ENCODE results near the gene SPNS2. TPM values are rescaled to one million over a fixed set of nuclear protein-coding genes. Genes with fewer than 3 reads are reported as not detected.
A peak's percentile ranks its signal among the peaks of the same experiment; 100 is the strongest.

The SPNS2 gene
- total RNA-seq, 1 experiment from 2014 or later, result 1.6 TPM

DNA sequence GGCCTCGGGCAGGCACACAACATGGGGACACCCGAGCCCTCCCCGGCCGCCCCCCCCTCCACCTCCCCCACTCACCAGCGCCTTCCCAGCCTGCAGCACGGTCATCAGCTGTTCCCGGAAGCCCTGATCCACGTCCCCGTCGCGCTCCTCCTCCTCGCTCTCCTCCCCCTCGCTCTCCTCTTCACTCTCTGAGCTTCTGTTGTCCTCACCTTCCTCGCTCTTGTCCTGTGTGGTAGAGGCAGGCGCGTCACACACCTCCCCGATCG is 46.2 kb downstream of the SPNS2 start:
- DNase-seq (ENCODE audit: low read depth, low spot score), result no peak
- Histone ChIP-seq H4K20me1 (ENCODE audit: insufficient read depth) (peaks cover 3% of the 10 kb centered on the region; the same call in 1 of the 2 replicates), H2AFZ (ENCODE audit: low read depth, low read length, poor library complexity, severe bottlenecking) (no peak overlapping the region), H3K79me2 (ENCODE audit: insufficient read depth, low read length) (peaks cover 41% of the 10 kb centered on the region), H3K4me3 (replicated peaks in 1 of 2; ENCODE audit: low read depth in 1 of 2, low read length in 2 of 2) (no peak overlapping the region), H3K4me2 (ENCODE audit: low read length) (no peak overlapping the region), H3K27ac (ENCODE audit: low read depth, low read length) (no peak overlapping the region), H3K9me2 (ENCODE audit: insufficient read depth) (no peaks in the 10 kb centered on the region), H3K4me1 (ENCODE audit: control insufficient read depth in 1 of 2, insufficient read depth in 2 of 2, low read length in 2 of 2) (no peaks in the 10 kb centered on the region), H3K36me3 (ENCODE audit: control insufficient read depth in 1 of 2, insufficient read depth in 2 of 2, low read length in 2 of 2) (peaks cover 41 to 72% of the 10 kb centered on the region in 2 experiments; a peak in 3 of 4 replicates), H3K9ac (ENCODE audit: low read length) (no peak overlapping the region), H3K27me3 (ENCODE audit: insufficient read depth, low read length) (no peaks in the 10 kb centered on the region), H3K9me3 (ENCODE audit: control insufficient read depth in 1 of 2, insufficient read depth in 1 of 2, low read depth in 1 of 2, low read length in 2 of 2) (no peaks in the 10 kb centered on the region)
- TSS peak; percentile 14 for BruUV-seq (replicated peaks)
- CTCF ChIA-PET, result no interaction called here
- RAD21 ChIA-PET (ENCODE audit: low non-redundant PET in 1 of 2, low total read pairs in 2 of 2, uncharacterized antibody in 2 of 2, unreplicated experiment in 2 of 2), result no interaction called here
- no peak for ATAC-seq
- no peak for TF ChIP-seq SP1 (IDR thresholded peaks at IDR 0.05; ENCODE audit: low read depth)
- no peak for TF ChIP-seq EZH2phosphoT487 (IDR thresholded peaks at IDR 0.05; ENCODE audit: borderline replicate concordance)
- TF ChIP-seq, protein P1, sequence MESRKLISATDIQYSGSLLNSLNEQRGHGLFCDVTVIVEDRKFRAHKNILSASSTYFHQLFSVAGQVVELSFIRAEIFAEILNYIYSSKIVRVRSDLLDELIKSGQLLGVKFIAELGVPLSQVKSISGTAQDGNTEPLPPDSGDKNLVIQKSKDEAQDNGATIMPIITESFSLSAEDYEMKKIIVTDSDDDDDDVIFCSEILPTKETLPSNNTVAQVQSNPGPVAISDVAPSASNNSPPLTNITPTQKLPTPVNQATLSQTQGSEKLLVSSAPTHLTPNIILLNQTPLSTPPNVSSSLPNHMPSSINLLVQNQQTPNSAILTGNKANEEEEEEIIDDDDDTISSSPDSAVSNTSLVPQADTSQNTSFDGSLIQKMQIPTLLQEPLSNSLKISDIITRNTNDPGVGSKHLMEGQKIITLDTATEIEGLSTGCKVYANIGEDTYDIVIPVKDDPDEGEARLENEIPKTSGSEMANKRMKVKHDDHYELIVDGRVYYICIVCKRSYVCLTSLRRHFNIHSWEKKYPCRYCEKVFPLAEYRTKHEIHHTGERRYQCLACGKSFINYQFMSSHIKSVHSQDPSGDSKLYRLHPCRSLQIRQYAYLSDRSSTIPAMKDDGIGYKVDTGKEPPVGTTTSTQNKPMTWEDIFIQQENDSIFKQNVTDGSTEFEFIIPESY (IDR thresholded peaks at IDR 0.05; ENCODE audit: extremely low read depth, insufficient replicate concordance, low read length), result no peak
- TF ChIP-seq, protein P2, sequence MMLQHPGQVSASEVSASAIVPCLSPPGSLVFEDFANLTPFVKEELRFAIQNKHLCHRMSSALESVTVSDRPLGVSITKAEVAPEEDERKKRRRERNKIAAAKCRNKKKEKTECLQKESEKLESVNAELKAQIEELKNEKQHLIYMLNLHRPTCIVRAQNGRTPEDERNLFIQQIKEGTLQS (IDR thresholded peaks at IDR 0.05), result no peak
- no peak for TF ChIP-seq EZH2 (IDR thresholded peaks at IDR 0.05)
- TF ChIP-seq, protein P3, sequence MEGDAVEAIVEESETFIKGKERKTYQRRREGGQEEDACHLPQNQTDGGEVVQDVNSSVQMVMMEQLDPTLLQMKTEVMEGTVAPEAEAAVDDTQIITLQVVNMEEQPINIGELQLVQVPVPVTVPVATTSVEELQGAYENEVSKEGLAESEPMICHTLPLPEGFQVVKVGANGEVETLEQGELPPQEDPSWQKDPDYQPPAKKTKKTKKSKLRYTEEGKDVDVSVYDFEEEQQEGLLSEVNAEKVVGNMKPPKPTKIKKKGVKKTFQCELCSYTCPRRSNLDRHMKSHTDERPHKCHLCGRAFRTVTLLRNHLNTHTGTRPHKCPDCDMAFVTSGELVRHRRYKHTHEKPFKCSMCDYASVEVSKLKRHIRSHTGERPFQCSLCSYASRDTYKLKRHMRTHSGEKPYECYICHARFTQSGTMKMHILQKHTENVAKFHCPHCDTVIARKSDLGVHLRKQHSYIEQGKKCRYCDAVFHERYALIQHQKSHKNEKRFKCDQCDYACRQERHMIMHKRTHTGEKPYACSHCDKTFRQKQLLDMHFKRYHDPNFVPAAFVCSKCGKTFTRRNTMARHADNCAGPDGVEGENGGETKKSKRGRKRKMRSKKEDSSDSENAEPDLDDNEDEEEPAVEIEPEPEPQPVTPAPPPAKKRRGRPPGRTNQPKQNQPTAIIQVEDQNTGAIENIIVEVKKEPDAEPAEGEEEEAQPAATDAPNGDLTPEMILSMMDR (IDR thresholded peaks at IDR 0.05 in 2 of 3, conservative IDR thresholded peaks at IDR 0.05 in 1 of 3; ENCODE audit: borderline replicate concordance in 1 of 3, insufficient read depth in 1 of 3, low read depth in 2 of 3, low read length in 2 of 3), result no peak
- no peak for TF ChIP-seq POLR2A (IDR thresholded peaks at IDR 0.05; ENCODE audit: borderline replicate concordance, extremely low read depth, insufficient read depth, insufficient read length)
- TF ChIP-seq SIN3A (IDR thresholded peaks at IDR 0.05; ENCODE audit: low read depth), result no peak
- TF ChIP-seq JUND (IDR thresholded peaks at IDR 0.05), result no peak
- TF ChIP-seq, protein P4, sequence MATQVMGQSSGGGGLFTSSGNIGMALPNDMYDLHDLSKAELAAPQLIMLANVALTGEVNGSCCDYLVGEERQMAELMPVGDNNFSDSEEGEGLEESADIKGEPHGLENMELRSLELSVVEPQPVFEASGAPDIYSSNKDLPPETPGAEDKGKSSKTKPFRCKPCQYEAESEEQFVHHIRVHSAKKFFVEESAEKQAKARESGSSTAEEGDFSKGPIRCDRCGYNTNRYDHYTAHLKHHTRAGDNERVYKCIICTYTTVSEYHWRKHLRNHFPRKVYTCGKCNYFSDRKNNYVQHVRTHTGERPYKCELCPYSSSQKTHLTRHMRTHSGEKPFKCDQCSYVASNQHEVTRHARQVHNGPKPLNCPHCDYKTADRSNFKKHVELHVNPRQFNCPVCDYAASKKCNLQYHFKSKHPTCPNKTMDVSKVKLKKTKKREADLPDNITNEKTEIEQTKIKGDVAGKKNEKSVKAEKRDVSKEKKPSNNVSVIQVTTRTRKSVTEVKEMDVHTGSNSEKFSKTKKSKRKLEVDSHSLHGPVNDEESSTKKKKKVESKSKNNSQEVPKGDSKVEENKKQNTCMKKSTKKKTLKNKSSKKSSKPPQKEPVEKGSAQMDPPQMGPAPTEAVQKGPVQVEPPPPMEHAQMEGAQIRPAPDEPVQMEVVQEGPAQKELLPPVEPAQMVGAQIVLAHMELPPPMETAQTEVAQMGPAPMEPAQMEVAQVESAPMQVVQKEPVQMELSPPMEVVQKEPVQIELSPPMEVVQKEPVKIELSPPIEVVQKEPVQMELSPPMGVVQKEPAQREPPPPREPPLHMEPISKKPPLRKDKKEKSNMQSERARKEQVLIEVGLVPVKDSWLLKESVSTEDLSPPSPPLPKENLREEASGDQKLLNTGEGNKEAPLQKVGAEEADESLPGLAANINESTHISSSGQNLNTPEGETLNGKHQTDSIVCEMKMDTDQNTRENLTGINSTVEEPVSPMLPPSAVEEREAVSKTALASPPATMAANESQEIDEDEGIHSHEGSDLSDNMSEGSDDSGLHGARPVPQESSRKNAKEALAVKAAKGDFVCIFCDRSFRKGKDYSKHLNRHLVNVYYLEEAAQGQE (IDR thresholded peaks at IDR 0.05; ENCODE audit: low read depth), result no peak
- TF ChIP-seq RAD21 (IDR thresholded peaks at IDR 0.05; ENCODE audit: low read depth), result no peak
- POLR2A ChIA-PET, result no interaction called here
- intact Hi-C loops (cut with micrococcal nuclease), result no loop called here

Data from HCT116 (cell line).